WTC11 (cell line): Measurements from ENCODE around the gene PRKAR1B. TPM values are rescaled to one million over a fixed set of nuclear protein-coding genes. Genes with fewer than 3 reads are reported as not detected.

Experiments
- ATAC-seq: fragments of 200-7000 bp; cut with Tn5 transposase; 2 replicates; pipeline ENCODE4 v1.10.0; 2021; ENCODE audit warnings: mild to moderate bottlenecking, moderate library complexity
- CTCF ChIA-PET: fragments of 300-600 bp; sonication (Branson Sonifier 250); formaldehyde crosslinking; loops from one replicate; lab custom pipeline; 2021; ENCODE audit warnings: antibody characterized with exemption; lab: Charles Lee
- POLR2A ChIA-PET: fragments of 350-600 bp; sonication (Branson Sonifier 250); formaldehyde crosslinking; loops from one replicate; lab custom pipeline; 2021; ENCODE audit warnings: antibody characterized with exemption; lab: Charles Lee
- DNase-seq: peaks from one replicate; pipeline ENCODE4 v3.0.0; 2021; ENCODE audit warnings: low spot score
- H3K27ac Mint-ChIP-seq: 2 replicates; pipeline ENCODE4 v1.8.0; 2021; ENCODE audit warnings: mixed read lengths
- H3K27me3 Mint-ChIP-seq: 2 replicates; pipeline ENCODE4 v1.8.0; 2021; ENCODE audit warnings: low read depth, mild to moderate bottlenecking, moderate library complexity, mixed read lengths
- H3K36me3 Mint-ChIP-seq: 2 replicates; pipeline ENCODE4 v1.8.0; 2021; ENCODE audit warnings: mixed read lengths
- H3K4me1 Mint-ChIP-seq: 2 replicates; pipeline ENCODE4 v1.8.0; 2022; ENCODE audit warnings: mixed read lengths
- H3K4me3 Mint-ChIP-seq: 2 replicates; pipeline ENCODE4 v1.8.0; 2021; ENCODE audit warnings: mild to moderate bottlenecking, moderate library complexity, mixed read lengths
- H3K9me3 Mint-ChIP-seq: 2 replicates; pipeline ENCODE4 v1.8.0; 2021; ENCODE audit warnings: mixed read lengths
- ATF1 ChIP-seq: sonication (generic); formaldehyde crosslinking; IDR thresholded peaks from 2 replicates; pipeline ENCODE4 v1.8.1; 2023; ENCODE audit warnings: mild to moderate bottlenecking, moderate library complexity, missing genetic modification reagents
- ERG ChIP-seq: fragments of 250-450 bp; sonication (Bioruptor Pico); IDR thresholded peaks from 2 replicates; pipeline ENCODE4 v1.8.0; 2021; ENCODE audit warnings: mild to moderate bottlenecking
- FOXK1 ChIP-seq: sonication (generic); formaldehyde crosslinking; IDR thresholded peaks from 2 replicates; pipeline ENCODE4 v1.8.0; 2022; ENCODE audit warnings: mild to moderate bottlenecking, moderate library complexity, missing genetic modification reagents
- GRHL2 ChIP-seq: fragments of 250-450 bp; sonication (Bioruptor Pico); IDR thresholded peaks from 2 replicates; pipeline ENCODE4 v1.8.0; 2022; ENCODE audit warnings: mild to moderate bottlenecking, moderate library complexity; ENCODE audit not compliant: insufficient replicate concordance, severe bottlenecking
- HMGXB4 ChIP-seq: sonication (generic); formaldehyde crosslinking; IDR thresholded peaks from 2 replicates; pipeline ENCODE4 v1.8.1; 2023; ENCODE audit warnings: mild to moderate bottlenecking, moderate library complexity, missing genetic modification reagents
- IRF2 ChIP-seq: sonication (generic); formaldehyde crosslinking; IDR thresholded peaks from 2 replicates; pipeline ENCODE4 v1.8.0; 2022; ENCODE audit warnings: low read depth, missing genetic modification reagents, borderline replicate concordance
- NFE2L1 ChIP-seq: sonication (generic); formaldehyde crosslinking; IDR thresholded peaks from 2 replicates; pipeline ENCODE4 v1.8.1; 2023; ENCODE audit warnings: missing genetic modification reagents
- TEAD4 ChIP-seq: sonication (generic); formaldehyde crosslinking; IDR thresholded peaks from 2 replicates; pipeline ENCODE4 v1.8.0; 2022; ENCODE audit warnings: mild to moderate bottlenecking, missing genetic modification reagents
- USF2 ChIP-seq: sonication (generic); formaldehyde crosslinking; IDR thresholded peaks from 2 replicates; pipeline ENCODE4 v1.8.1; 2023; ENCODE audit warnings: mild to moderate bottlenecking, missing genetic modification reagents, moderate library complexity
- ZBTB21 ChIP-seq: sonication (generic); formaldehyde crosslinking; IDR thresholded peaks from 2 replicates; pipeline ENCODE4 v1.8.1; 2023; ENCODE audit warnings: mild to moderate bottlenecking, missing genetic modification reagents, borderline replicate concordance
- ZNF138 ChIP-seq: sonication (generic); formaldehyde crosslinking; conservative IDR thresholded peaks from 2 replicates; pipeline ENCODE4 v1.8.1; 2022; ENCODE audit warnings: mild to moderate bottlenecking, moderate library complexity, missing genetic modification reagents
- ZNF219 ChIP-seq: sonication (generic); formaldehyde crosslinking; IDR thresholded peaks from 2 replicates; pipeline ENCODE4 v1.8.0; 2023; ENCODE audit warnings: missing genetic modification reagents, mild to moderate bottlenecking, borderline replicate concordance
- ZNF317 ChIP-seq: sonication (generic); formaldehyde crosslinking; IDR thresholded peaks from 2 replicates; pipeline ENCODE4 v1.8.1; 2023; ENCODE audit warnings: low read depth, mild to moderate bottlenecking, moderate library complexity, missing genetic modification reagents, borderline replicate concordance
- ZNF423 ChIP-seq: fragments of 250-450 bp; sonication (Bioruptor Pico); IDR thresholded peaks from 2 replicates; pipeline ENCODE4 v2.1.2; 2022; ENCODE audit warnings: mild to moderate bottlenecking, moderate library complexity
- ZNF671 ChIP-seq: fragments of 250-450 bp; sonication (Bioruptor Pico); IDR thresholded peaks from 2 replicates; pipeline ENCODE4 v1.8.0; 2021; ENCODE audit warnings: mild to moderate bottlenecking
- total RNA-seq: library from RNA; stranded (reverse); gene quantifications from 3 replicates; pipeline ENCODE4 v1.2.3, GENCODE V29; 2021
- TF ChIP-seq, protein P1 (sequence below): fragments of 250-450 bp; sonication (Bioruptor Pico); IDR thresholded peaks from 2 replicates; pipeline ENCODE4 v1.9.0; 2021; ENCODE audit warnings: mild to moderate bottlenecking
- TF ChIP-seq, protein P2 (sequence below): fragments of 200-600 bp; IDR thresholded peaks from 2 replicates; pipeline ENCODE4 v1.8.0; 2022; ENCODE audit warnings: antibody characterized with exemption
- TF ChIP-seq, protein P3 (sequence below): sonication (generic); formaldehyde crosslinking; IDR thresholded peaks from 2 replicates; pipeline ENCODE4 v1.8.1; 2023; ENCODE audit warnings: mild to moderate bottlenecking, missing genetic modification reagents, moderate library complexity
- TF ChIP-seq, protein P4 (sequence below): sonication (generic); formaldehyde crosslinking; IDR thresholded peaks from 2 replicates; pipeline ENCODE4 v1.8.0; 2022; ENCODE audit warnings: mild to moderate bottlenecking, missing genetic modification reagents
- TF ChIP-seq, protein P5 (sequence below): sonication (generic); formaldehyde crosslinking; IDR thresholded peaks from 2 replicates; pipeline ENCODE4 v1.8.0; 2023; ENCODE audit warnings: missing genetic modification reagents, mild to moderate bottlenecking, borderline replicate concordance

The PRKAR1B gene
- total RNA-seq, 1 experiment from 2014 or later: 43.6 TPM

DNA sequence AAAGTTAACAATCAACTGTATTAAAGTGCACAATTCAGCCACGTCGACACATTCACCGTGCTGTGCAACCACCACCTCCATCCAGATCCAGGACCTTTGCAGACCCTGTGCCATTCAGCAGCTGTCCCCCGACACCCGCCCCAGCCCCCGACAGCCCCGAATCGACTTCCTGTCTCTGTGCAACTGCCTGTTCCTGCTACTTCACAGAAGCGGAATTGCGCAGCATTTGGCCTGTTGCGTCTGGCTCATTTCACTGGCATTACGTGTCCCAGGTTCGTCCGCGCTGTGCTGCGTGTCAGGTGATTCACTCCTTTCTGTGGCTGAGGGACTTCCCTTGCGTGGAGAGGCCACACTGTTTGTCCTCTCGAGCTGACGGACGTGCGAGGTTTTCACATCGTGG is 33.8 kb downstream of the PRKAR1B start:
- TF ChIP-seq IRF2: no peak
- no peak for TF ChIP-seq ZNF423 (CRISPR knock-in tag)
- no peak for TF ChIP-seq FOXK1 (CRISPR knock-in tag)
- TF ChIP-seq NFE2L1 (CRISPR knock-in tag): no peak
- TF ChIP-seq ATF1 (CRISPR knock-in tag): no peak
- TF ChIP-seq, protein P1, sequence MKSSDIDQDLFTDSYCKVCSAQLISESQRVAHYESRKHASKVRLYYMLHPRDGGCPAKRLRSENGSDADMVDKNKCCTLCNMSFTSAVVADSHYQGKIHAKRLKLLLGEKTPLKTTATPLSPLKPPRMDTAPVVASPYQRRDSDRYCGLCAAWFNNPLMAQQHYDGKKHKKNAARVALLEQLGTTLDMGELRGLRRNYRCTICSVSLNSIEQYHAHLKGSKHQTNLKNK: no peak
- no peak for TF ChIP-seq ZNF317 (CRISPR knock-in tag)
- no peak for TF ChIP-seq TEAD4 (CRISPR knock-in tag)
- TF ChIP-seq ZNF219 (CRISPR knock-in tag): no peak
- TF ChIP-seq ZNF671 (CRISPR knock-in tag): no peak
- TF ChIP-seq, protein P2, sequence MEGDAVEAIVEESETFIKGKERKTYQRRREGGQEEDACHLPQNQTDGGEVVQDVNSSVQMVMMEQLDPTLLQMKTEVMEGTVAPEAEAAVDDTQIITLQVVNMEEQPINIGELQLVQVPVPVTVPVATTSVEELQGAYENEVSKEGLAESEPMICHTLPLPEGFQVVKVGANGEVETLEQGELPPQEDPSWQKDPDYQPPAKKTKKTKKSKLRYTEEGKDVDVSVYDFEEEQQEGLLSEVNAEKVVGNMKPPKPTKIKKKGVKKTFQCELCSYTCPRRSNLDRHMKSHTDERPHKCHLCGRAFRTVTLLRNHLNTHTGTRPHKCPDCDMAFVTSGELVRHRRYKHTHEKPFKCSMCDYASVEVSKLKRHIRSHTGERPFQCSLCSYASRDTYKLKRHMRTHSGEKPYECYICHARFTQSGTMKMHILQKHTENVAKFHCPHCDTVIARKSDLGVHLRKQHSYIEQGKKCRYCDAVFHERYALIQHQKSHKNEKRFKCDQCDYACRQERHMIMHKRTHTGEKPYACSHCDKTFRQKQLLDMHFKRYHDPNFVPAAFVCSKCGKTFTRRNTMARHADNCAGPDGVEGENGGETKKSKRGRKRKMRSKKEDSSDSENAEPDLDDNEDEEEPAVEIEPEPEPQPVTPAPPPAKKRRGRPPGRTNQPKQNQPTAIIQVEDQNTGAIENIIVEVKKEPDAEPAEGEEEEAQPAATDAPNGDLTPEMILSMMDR: no peak
- TF ChIP-seq, protein P3, sequence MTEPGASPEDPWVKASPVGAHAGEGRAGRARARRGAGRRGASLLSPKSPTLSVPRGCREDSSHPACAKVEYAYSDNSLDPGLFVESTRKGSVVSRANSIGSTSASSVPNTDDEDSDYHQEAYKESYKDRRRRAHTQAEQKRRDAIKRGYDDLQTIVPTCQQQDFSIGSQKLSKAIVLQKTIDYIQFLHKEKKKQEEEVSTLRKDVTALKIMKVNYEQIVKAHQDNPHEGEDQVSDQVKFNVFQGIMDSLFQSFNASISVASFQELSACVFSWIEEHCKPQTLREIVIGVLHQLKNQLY (CRISPR knock-in tag): no peak
- no peak for TF ChIP-seq USF2 (CRISPR knock-in tag)
- ATAC-seq: no peak
- Mint-ChIP-seq H3K9me3 (peaks cover 17% of the 10 kb centered on the region), H3K27me3 (no peaks in the 10 kb centered on the region), H3K4me3 (no peak overlapping the region), H3K36me3 (peaks cover 47% of the 10 kb centered on the region), H3K4me1 (no peaks in the 10 kb centered on the region), H3K27ac (peak overlapping the region; percentile 46; the same call in 1 of the 2 replicates)
- ChIA-PET POLR2A (no interaction called here), CTCF (interaction anchor here (0.6 to 1.4 kb wide), 2 partner anchors 28 to 94 kb away, joined by 3 to 5 read pairs; no protein-coding TSS in a partner anchor)
- DNase-seq: peak; percentile 4

DNA sequence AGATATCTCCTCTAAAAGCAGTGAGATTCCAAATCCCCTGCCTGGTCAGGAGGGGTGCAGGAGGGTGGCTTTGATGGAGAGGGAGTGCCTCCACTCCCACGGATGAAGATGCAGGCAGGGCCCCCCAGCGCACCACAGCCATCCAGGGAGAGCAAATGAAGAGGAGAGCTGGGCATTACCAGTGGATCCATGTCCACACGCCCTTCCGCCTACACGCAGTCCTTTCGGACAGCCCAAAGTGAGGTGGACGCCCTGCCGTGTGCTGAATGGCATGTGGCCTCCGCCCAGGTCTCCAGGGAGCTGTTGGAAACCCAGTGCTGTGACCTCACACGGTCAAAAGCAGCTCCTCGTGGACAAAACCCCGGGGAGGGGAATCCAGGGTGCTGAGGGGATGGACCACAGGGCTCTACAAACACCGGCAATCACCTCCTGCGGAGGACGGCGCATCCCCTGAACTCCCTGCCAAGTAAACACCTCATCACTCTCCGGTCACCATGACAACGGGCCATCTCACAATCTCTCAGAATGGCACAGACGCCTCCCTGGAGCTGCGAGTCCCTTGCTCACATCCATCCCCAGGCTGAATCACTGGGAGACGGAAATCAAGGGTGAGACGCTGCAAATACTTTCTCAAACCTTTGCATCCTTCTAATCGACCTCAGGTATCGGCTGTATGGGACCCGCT is 35.6 kb downstream of the PRKAR1B start:
- Mint-ChIP-seq H3K4me3 (no peak overlapping the region), H3K27ac (no peak overlapping the region), H3K27me3 (no peaks in the 10 kb centered on the region), H3K9me3 (peaks cover 30% of the 10 kb centered on the region), H3K4me1 (no peaks in the 10 kb centered on the region), H3K36me3 (peaks cover 61% of the 10 kb centered on the region)
- ATAC-seq: no peak
- ChIA-PET CTCF (no interaction called here), POLR2A (no interaction called here)
- peak; percentile 11 for DNase-seq
- no peak for TF ChIP-seq USF2 (CRISPR knock-in tag)
- no peak for TF ChIP-seq ZBTB21 (CRISPR knock-in tag)
- TF ChIP-seq, protein P4, sequence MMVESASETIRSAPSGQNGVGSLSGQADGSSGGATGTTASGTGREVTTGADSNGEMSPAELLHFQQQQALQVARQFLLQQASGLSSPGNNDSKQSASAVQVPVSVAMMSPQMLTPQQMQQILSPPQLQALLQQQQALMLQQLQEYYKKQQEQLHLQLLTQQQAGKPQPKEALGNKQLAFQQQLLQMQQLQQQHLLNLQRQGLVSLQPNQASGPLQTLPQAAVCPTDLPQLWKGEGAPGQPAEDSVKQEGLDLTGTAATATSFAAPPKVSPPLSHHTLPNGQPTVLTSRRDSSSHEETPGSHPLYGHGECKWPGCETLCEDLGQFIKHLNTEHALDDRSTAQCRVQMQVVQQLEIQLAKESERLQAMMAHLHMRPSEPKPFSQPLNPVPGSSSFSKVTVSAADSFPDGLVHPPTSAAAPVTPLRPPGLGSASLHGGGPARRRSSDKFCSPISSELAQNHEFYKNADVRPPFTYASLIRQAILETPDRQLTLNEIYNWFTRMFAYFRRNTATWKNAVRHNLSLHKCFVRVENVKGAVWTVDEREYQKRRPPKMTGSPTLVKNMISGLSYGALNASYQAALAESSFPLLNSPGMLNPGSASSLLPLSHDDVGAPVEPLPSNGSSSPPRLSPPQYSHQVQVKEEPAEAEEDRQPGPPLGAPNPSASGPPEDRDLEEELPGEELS (CRISPR knock-in tag): no peak
- no peak for TF ChIP-seq GRHL2
- TF ChIP-seq ZNF138 (CRISPR knock-in tag): no peak
- TF ChIP-seq HMGXB4 (CRISPR knock-in tag): no peak
- TF ChIP-seq ERG: no peak
- TF ChIP-seq, protein P5, sequence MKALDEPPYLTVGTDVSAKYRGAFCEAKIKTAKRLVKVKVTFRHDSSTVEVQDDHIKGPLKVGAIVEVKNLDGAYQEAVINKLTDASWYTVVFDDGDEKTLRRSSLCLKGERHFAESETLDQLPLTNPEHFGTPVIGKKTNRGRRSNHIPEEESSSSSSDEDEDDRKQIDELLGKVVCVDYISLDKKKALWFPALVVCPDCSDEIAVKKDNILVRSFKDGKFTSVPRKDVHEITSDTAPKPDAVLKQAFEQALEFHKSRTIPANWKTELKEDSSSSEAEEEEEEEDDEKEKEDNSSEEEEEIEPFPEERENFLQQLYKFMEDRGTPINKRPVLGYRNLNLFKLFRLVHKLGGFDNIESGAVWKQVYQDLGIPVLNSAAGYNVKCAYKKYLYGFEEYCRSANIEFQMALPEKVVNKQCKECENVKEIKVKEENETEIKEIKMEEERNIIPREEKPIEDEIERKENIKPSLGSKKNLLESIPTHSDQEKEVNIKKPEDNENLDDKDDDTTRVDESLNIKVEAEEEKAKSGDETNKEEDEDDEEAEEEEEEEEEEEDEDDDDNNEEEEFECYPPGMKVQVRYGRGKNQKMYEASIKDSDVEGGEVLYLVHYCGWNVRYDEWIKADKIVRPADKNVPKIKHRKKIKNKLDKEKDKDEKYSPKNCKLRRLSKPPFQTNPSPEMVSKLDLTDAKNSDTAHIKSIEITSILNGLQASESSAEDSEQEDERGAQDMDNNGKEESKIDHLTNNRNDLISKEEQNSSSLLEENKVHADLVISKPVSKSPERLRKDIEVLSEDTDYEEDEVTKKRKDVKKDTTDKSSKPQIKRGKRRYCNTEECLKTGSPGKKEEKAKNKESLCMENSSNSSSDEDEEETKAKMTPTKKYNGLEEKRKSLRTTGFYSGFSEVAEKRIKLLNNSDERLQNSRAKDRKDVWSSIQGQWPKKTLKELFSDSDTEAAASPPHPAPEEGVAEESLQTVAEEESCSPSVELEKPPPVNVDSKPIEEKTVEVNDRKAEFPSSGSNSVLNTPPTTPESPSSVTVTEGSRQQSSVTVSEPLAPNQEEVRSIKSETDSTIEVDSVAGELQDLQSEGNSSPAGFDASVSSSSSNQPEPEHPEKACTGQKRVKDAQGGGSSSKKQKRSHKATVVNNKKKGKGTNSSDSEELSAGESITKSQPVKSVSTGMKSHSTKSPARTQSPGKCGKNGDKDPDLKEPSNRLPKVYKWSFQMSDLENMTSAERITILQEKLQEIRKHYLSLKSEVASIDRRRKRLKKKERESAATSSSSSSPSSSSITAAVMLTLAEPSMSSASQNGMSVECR: no peak
